ENCODE measurements around the gene PLA2G2C. TPM values are rescaled to one million over a fixed set of nuclear protein-coding genes. Genes with fewer than 3 reads are reported as not detected.

Gene PLA2G2C
- total and polyA plus RNA-seq, 2 experiments from 2014 or later, result not detected

- TF ChIP-seq STAT1 (IDR thresholded peaks at IDR 0.05; ENCODE audit: unreplicated experiment) (no peak), EZH2phosphoT487 (IDR thresholded peaks at IDR 0.05; ENCODE audit: unreplicated experiment) (no peak), EZH2 (IDR thresholded peaks at IDR 0.05; ENCODE audit: low read depth, unreplicated experiment) (no peak), ZNF331 (CRISPR knock-in tag; IDR thresholded peaks at IDR 0.05; ENCODE audit: low read depth) (no peak), JUNB (IDR thresholded peaks at IDR 0.05; ENCODE audit: unreplicated experiment) (no peak), NANOG (IDR thresholded peaks at IDR 0.05; ENCODE audit: borderline replicate concordance) (no peak), ZNF114 (CRISPR knock-in tag; IDR thresholded peaks at IDR 0.05) (no peak), POLR2AphosphoS5 (IDR thresholded peaks at IDR 0.05; ENCODE audit: low read depth) (no peak), CREB1 (CRISPR knock-in tag; IDR thresholded peaks at IDR 0.05; ENCODE audit: low read depth) (no peak)
- TF ChIP-seq, protein P1, sequence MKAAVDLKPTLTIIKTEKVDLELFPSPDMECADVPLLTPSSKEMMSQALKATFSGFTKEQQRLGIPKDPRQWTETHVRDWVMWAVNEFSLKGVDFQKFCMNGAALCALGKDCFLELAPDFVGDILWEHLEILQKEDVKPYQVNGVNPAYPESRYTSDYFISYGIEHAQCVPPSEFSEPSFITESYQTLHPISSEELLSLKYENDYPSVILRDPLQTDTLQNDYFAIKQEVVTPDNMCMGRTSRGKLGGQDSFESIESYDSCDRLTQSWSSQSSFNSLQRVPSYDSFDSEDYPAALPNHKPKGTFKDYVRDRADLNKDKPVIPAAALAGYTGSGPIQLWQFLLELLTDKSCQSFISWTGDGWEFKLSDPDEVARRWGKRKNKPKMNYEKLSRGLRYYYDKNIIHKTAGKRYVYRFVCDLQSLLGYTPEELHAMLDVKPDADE (IDR thresholded peaks at IDR 0.05), result no peak
- TF ChIP-seq, protein P2, sequence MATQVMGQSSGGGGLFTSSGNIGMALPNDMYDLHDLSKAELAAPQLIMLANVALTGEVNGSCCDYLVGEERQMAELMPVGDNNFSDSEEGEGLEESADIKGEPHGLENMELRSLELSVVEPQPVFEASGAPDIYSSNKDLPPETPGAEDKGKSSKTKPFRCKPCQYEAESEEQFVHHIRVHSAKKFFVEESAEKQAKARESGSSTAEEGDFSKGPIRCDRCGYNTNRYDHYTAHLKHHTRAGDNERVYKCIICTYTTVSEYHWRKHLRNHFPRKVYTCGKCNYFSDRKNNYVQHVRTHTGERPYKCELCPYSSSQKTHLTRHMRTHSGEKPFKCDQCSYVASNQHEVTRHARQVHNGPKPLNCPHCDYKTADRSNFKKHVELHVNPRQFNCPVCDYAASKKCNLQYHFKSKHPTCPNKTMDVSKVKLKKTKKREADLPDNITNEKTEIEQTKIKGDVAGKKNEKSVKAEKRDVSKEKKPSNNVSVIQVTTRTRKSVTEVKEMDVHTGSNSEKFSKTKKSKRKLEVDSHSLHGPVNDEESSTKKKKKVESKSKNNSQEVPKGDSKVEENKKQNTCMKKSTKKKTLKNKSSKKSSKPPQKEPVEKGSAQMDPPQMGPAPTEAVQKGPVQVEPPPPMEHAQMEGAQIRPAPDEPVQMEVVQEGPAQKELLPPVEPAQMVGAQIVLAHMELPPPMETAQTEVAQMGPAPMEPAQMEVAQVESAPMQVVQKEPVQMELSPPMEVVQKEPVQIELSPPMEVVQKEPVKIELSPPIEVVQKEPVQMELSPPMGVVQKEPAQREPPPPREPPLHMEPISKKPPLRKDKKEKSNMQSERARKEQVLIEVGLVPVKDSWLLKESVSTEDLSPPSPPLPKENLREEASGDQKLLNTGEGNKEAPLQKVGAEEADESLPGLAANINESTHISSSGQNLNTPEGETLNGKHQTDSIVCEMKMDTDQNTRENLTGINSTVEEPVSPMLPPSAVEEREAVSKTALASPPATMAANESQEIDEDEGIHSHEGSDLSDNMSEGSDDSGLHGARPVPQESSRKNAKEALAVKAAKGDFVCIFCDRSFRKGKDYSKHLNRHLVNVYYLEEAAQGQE (IDR thresholded peaks at IDR 0.05; ENCODE audit: unreplicated experiment), result no peak
- TF ChIP-seq, protein P3, sequence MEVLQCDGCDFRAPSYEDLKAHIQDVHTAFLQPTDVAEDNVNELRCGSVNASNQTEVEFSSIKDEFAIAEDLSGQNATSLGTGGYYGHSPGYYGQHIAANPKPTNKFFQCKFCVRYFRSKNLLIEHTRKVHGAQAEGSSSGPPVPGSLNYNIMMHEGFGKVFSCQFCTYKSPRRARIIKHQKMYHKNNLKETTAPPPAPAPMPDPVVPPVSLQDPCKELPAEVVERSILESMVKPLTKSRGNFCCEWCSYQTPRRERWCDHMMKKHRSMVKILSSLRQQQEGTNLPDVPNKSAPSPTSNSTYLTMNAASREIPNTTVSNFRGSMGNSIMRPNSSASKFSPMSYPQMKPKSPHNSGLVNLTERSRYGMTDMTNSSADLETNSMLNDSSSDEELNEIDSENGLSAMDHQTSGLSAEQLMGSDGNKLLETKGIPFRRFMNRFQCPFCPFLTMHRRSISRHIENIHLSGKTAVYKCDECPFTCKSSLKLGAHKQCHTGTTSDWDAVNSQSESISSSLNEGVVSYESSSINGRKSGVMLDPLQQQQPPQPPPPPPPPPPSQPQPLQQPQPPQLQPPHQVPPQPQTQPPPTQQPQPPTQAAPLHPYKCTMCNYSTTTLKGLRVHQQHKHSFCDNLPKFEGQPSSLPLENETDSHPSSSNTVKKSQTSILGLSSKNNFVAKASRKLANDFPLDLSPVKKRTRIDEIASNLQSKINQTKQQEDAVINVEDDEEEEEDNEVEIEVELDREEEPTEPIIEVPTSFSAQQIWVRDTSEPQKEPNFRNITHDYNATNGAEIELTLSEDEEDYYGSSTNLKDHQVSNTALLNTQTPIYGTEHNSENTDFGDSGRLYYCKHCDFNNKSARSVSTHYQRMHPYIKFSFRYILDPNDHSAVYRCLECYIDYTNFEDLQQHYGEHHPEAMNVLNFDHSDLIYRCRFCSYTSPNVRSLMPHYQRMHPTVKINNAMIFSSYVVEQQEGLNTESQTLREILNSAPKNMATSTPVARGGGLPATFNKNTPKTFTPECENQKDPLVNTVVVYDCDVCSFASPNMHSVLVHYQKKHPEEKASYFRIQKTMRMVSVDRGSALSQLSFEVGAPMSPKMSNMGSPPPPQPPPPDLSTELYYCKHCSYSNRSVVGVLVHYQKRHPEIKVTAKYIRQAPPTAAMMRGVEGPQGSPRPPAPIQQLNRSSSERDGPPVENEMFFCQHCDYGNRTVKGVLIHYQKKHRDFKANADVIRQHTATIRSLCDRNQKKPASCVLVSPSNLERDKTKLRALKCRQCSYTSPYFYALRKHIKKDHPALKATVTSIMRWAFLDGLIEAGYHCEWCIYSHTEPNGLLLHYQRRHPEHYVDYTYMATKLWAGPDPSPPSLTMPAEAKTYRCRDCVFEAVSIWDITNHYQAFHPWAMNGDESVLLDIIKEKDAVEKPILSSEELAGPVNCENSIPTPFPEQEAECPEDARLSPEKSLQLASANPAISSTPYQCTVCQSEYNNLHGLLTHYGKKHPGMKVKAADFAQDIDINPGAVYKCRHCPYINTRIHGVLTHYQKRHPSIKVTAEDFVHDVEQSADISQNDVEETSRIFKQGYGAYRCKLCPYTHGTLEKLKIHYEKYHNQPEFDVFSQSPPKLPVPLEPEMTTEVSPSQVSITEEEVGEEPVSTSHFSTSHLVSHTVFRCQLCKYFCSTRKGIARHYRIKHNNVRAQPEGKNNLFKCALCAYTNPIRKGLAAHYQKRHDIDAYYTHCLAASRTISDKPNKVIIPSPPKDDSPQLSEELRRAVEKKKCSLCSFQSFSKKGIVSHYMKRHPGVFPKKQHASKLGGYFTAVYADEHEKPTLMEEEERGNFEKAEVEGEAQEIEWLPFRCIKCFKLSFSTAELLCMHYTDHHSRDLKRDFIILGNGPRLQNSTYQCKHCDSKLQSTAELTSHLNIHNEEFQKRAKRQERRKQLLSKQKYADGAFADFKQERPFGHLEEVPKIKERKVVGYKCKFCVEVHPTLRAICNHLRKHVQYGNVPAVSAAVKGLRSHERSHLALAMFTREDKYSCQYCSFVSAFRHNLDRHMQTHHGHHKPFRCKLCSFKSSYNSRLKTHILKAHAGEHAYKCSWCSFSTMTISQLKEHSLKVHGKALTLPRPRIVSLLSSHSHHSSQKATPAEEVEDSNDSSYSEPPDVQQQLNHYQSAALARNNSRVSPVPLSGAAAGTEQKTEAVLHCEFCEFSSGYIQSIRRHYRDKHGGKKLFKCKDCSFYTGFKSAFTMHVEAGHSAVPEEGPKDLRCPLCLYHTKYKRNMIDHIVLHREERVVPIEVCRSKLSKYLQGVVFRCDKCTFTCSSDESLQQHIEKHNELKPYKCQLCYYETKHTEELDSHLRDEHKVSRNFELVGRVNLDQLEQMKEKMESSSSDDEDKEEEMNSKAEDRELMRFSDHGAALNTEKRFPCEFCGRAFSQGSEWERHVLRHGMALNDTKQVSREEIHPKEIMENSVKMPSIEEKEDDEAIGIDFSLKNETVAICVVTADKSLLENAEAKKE (CRISPR knock-in tag; IDR thresholded peaks at IDR 0.05), result no peak
- TF ChIP-seq, protein P4, sequence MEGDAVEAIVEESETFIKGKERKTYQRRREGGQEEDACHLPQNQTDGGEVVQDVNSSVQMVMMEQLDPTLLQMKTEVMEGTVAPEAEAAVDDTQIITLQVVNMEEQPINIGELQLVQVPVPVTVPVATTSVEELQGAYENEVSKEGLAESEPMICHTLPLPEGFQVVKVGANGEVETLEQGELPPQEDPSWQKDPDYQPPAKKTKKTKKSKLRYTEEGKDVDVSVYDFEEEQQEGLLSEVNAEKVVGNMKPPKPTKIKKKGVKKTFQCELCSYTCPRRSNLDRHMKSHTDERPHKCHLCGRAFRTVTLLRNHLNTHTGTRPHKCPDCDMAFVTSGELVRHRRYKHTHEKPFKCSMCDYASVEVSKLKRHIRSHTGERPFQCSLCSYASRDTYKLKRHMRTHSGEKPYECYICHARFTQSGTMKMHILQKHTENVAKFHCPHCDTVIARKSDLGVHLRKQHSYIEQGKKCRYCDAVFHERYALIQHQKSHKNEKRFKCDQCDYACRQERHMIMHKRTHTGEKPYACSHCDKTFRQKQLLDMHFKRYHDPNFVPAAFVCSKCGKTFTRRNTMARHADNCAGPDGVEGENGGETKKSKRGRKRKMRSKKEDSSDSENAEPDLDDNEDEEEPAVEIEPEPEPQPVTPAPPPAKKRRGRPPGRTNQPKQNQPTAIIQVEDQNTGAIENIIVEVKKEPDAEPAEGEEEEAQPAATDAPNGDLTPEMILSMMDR (conservative IDR thresholded peaks at IDR 0.05; ENCODE audit: low read depth in 2 of 2), result no peak
- Mint-ChIP-seq H3K36me3 (ENCODE audit: low read depth) (no peaks in the 10 kb centered on the region), H3K27ac (no peak overlapping the region), H3K4me1 (peaks cover 22% of the 10 kb centered on the region), H3K27me3 (ENCODE audit: insufficient read depth, low read depth, poor library complexity) (peaks cover 6% of the 10 kb centered on the region), H3K4me3 (peak overlapping the region; percentile 14; the same call in 1 of the 3 replicates), H3K9me3 (no peaks in the 10 kb centered on the region)
- Histone ChIP-seq H3K79me2 (replicated peaks; ENCODE audit: insufficient read depth) (no peaks in the 10 kb centered on the region), H3K4me3 (no peak overlapping the region), H4K20me1 (replicated peaks; ENCODE audit: insufficient read depth) (no peaks in the 10 kb centered on the region), H3K4me1 (ENCODE audit: insufficient read depth) (peaks cover 9% of the 10 kb centered on the region; the same call in 1 of the 2 replicates), H3K36me3 (ENCODE audit: insufficient read depth) (no peaks in the 10 kb centered on the region), H3K27ac (ENCODE audit: low read depth) (no peak overlapping the region), H3K4me2 (peak overlapping the region; percentile 51; the same call in 1 of the 2 replicates), H3K27me3 (ENCODE audit: insufficient read depth) (no peaks in the 10 kb centered on the region), H3F3A (replicated peaks; ENCODE audit: low read depth) (0 out of 2 replicates have a peak, but pooled peaks cover 3% of the 10 kb centered on the region), H3K9me2 (ENCODE audit: insufficient read depth) (no peaks in the 10 kb centered on the region), H2AFZ (no peak overlapping the region)
- peak; percentile 59 for ATAC-seq
- DNase-seq (ENCODE audit: low spot score), result peak; percentile 61
Observed at GRCh38 chr1:20153000-20153418, 33.3 kb downstream of the PLA2G2C start.
